HCT116 (cell line): ENCODE data around the gene CYP3A7. TPM values are rescaled to one million over a fixed set of nuclear protein-coding genes. Genes with fewer than 3 reads are reported as not detected.

Experiments
- ATAC-seq: fragments of 200-7000 bp; cut with Tn5 transposase; 2 replicates; pipeline ENCODE4 v1.9.1; 2020; ENCODE audit warnings: mild to moderate bottlenecking, moderate library complexity
- BruUV-seq: library from RNA; stranded (reverse); fragments of 400-500 nt; replicated peaks from 2 replicates; lab custom pipeline; 2021; lab: Mats Ljungman, UMichigan
- CTCF ChIA-PET: fragments of 300-600 bp; sonication (Branson Sonifier 250); formaldehyde crosslinking; loops from one replicate; lab custom pipeline; 2021; ENCODE audit warnings: antibody characterized with exemption; lab: Charles Lee
- POLR2A ChIA-PET: fragments of 300-600, 350-600 bp; sonication (Branson Sonifier 250); formaldehyde crosslinking; loops from one replicate; lab custom pipeline; 2021; ENCODE audit warnings: antibody characterized with exemption; lab: Charles Lee
- RAD21 ChIA-PET, 2 experiments: fragments of 300-600 bp; sonication (Branson Sonifier 250); formaldehyde crosslinking; loops; one replicate each; lab custom pipeline; 2023; ENCODE audit warnings: low total read pairs in 2 of 2; ENCODE audit not compliant: uncharacterized antibody in 2 of 2, unreplicated experiment in 2 of 2, low non-redundant PET in 1 of 2; lab: Charles Lee
- DNase-seq: peaks from one replicate; pipeline ENCODE4 v3.0.0-alpha.2; 2010; ENCODE audit warnings: low read depth, low spot score
- H2AFZ ChIP-seq: fragments of 200-600 bp; shearing (Covaris generic), sonication (generic); 2 replicates; pipeline ENCODE4 v1.6.1; 2017; ENCODE audit warnings: low read depth, mixed run types, mixed read lengths, antibody characterized with exemption, low read length; ENCODE audit not compliant: poor library complexity, severe bottlenecking
- H3K27ac ChIP-seq: 2 replicates; pipeline ENCODE4 v1.5.1; 2012; ENCODE audit warnings: low read depth, low read length
- H3K27me3 ChIP-seq: fragments of 200-600 bp; sonication (generic); 2 replicates; pipeline ENCODE4 v1.6.1; 2016; ENCODE audit warnings: mixed run types, low read length, mixed read lengths; ENCODE audit not compliant: insufficient read depth
- H3K36me3 ChIP-seq, 2 experiments: fragments of 200-500 bp in 1 of 2; fragments of 200-600 bp in 1 of 2; sonication (Bioruptor generic) in 1 of 2; sonication (generic) in 1 of 2; 2 replicates each; pipeline versions ENCODE4 v1.5.1 to v1.6.1; 2014 to 2016; ENCODE audit warnings: low read length in 2 of 2, inconsistent platforms in 1 of 2, mixed read lengths in 1 of 2, mixed run types in 1 of 2; ENCODE audit not compliant: insufficient read depth in 2 of 2, control insufficient read depth in 1 of 2
- H3K4me1 ChIP-seq, 2 experiments: fragments of 200-600 bp in 1 of 2; sonication (generic) in 1 of 2; 2 replicates each; pipeline versions ENCODE4 v1.5.1 to v1.6.1; 2012 to 2017; ENCODE audit warnings: low read length in 2 of 2, inconsistent platforms in 1 of 2, mild to moderate bottlenecking in 1 of 2, mixed read lengths in 1 of 2, mixed run types in 1 of 2, moderate library complexity in 1 of 2; ENCODE audit not compliant: insufficient read depth in 2 of 2, control insufficient read depth in 1 of 2
- H3K4me2 ChIP-seq: fragments of 200-600 bp; sonication (generic); 2 replicates; pipeline ENCODE4 v1.6.1; 2017; ENCODE audit warnings: mixed run types, low read length, mixed read lengths
- H3K4me3 ChIP-seq, 2 experiments: fragments of 200-600 bp in 1 of 2; sonication (generic) in 1 of 2; replicated peaks in 1 of 2; 2 replicates each; pipeline ENCODE4 v1.5.1; 2011 to 2016; ENCODE audit warnings: low read length in 2 of 2, control low read depth in 1 of 2, low read depth in 1 of 2, mild to moderate bottlenecking in 1 of 2, mixed read lengths in 1 of 2, mixed run types in 1 of 2
- H3K79me2 ChIP-seq: fragments of 200-600 bp; sonication (generic); 2 replicates; pipeline ENCODE4 v1.6.1; 2017; ENCODE audit warnings: mild to moderate bottlenecking, mixed run types, low read length, moderate library complexity, mixed read lengths; ENCODE audit not compliant: insufficient read depth
- H3K9ac ChIP-seq: fragments of 200-600 bp; sonication (generic); 2 replicates; pipeline ENCODE4 v1.6.1; 2016; ENCODE audit warnings: low read length, mixed read lengths
- H3K9me2 ChIP-seq: fragments of 200-600 bp; sonication (generic), shearing (Covaris generic); 2 replicates; pipeline ENCODE4 v1.6.1; 2017; ENCODE audit warnings: mixed run types, mild to moderate bottlenecking, moderate library complexity; ENCODE audit not compliant: insufficient read depth
- H3K9me3 ChIP-seq, 2 experiments: fragments of 200-500 bp in 1 of 2; fragments of 200-600 bp in 1 of 2; sonication (Bioruptor generic) in 1 of 2; sonication (generic) in 1 of 2; 2 replicates each; pipeline ENCODE4 v1.6.1; 2014 to 2017; ENCODE audit warnings: low read length in 2 of 2, mixed read lengths in 2 of 2, inconsistent platforms in 1 of 2, low read depth in 1 of 2, mild to moderate bottlenecking in 1 of 2, mixed run types in 1 of 2, moderate library complexity in 1 of 2; ENCODE audit not compliant: control insufficient read depth in 1 of 2, insufficient read depth in 1 of 2
- H4K20me1 ChIP-seq: fragments of 200-600 bp; sonication (generic), shearing (Covaris generic); 2 replicates; pipeline ENCODE4 v1.6.1; 2017; ENCODE audit warnings: mixed run types, mild to moderate bottlenecking, moderate library complexity; ENCODE audit not compliant: insufficient read depth
- ATF3 ChIP-seq: IDR thresholded peaks from 2 replicates; pipeline ENCODE4 v1.6.1; 2012
- CBX3 ChIP-seq: IDR thresholded peaks from 2 replicates; pipeline ENCODE4 v1.6.1; 2012; ENCODE audit warnings: low read depth
- EGR1 ChIP-seq: IDR thresholded peaks from 2 replicates; pipeline ENCODE4 v1.6.1; 2012; ENCODE audit warnings: low read depth
- POLR2A ChIP-seq: IDR thresholded peaks from 2 replicates; pipeline ENCODE4 v1.7.0; 2011; ENCODE audit warnings: borderline replicate concordance; ENCODE audit not compliant: insufficient read depth, insufficient read length; ENCODE audit errors: extremely low read depth
- POLR2AphosphoS5 ChIP-seq: IDR thresholded peaks from 2 replicates; pipeline ENCODE4 v1.6.1; 2011; ENCODE audit warnings: mild to moderate bottlenecking, low read depth, low read length, moderate library complexity
- REST ChIP-seq: IDR thresholded peaks from 2 replicates; pipeline ENCODE4 v1.6.1; 2012; ENCODE audit warnings: low read depth
- YY1 ChIP-seq: IDR thresholded peaks from 2 replicates; pipeline ENCODE4 v1.6.1; 2011; ENCODE audit warnings: low read length, low read depth, moderate library complexity, mild to moderate bottlenecking; ENCODE audit not compliant: insufficient replicate concordance; ENCODE audit errors: extremely low read depth
- ZNF274 ChIP-seq: fragments of 200-500 bp; sonication (Bioruptor generic); IDR thresholded peaks from 2 replicates; pipeline ENCODE4 v1.6.1; 2014; ENCODE audit warnings: mild to moderate bottlenecking, low read depth, low read length, inconsistent platforms
- intact Hi-C: fragments of 100-400 bp; cut with micrococcal nuclease; formaldehyde crosslinking; loops from 2 replicates; pipeline ENCODE4 v1.10.0; 2022
- total RNA-seq: library from RNA; stranded (reverse); gene quantifications from one replicate; pipeline ENCODE4 v1.2.1, GENCODE V29; 2021; ENCODE audit not compliant: unreplicated experiment

CYP3A7 gene
- total RNA-seq, 1 experiment from 2014 or later: not detected

- POLR2A ChIA-PET: no interaction called here
- no peak for TF ChIP-seq YY1
- TF ChIP-seq POLR2AphosphoS5: no peak
- no peak for TF ChIP-seq ZNF274
- Histone ChIP-seq H3K36me3 (no peaks in the 10 kb centered on the region), H3K27me3 (peaks cover 22% of the 10 kb centered on the region), H3K9me2 (no peaks in the 10 kb centered on the region), H2AFZ (no peak overlapping the region), H3K9ac (no peak overlapping the region), H3K4me1 (no peaks in the 10 kb centered on the region), H3K27ac (no peak overlapping the region), H4K20me1 (no peaks in the 10 kb centered on the region), H3K9me3 (no peaks in the 10 kb centered on the region), H3K4me2 (no peak overlapping the region), H3K4me3 (no peak overlapping the region), H3K79me2 (no peaks in the 10 kb centered on the region)
- CTCF ChIA-PET: no interaction called here
- ATAC-seq (no peak), DNase-seq (no peak)
- intact Hi-C loops: no loop called here
- BruUV-seq: no TSS peak
- RAD21 ChIA-PET: no interaction called here
Measured at GRCh38 chr7:99782012-99782953, 47.3 kb upstream of the CYP3A7 start.

- intact Hi-C loops: no loop called here
- Histone ChIP-seq H3K36me3 (no peaks in the 10 kb centered on the region), H3K9ac (no peak overlapping the region), H3K9me2 (no peaks in the 10 kb centered on the region), H3K79me2 (no peaks in the 10 kb centered on the region), H4K20me1 (no peaks in the 10 kb centered on the region), H3K27me3 (peaks cover 14% of the 10 kb centered on the region), H2AFZ (no peak overlapping the region), H3K4me1 (no peaks in the 10 kb centered on the region), H3K27ac (no peak overlapping the region), H3K4me2 (no peak overlapping the region), H3K4me3 (no peak overlapping the region), H3K9me3 (no peaks in the 10 kb centered on the region)
- DNase-seq: no peak
- no TSS peak for BruUV-seq
- ChIA-PET POLR2A (no interaction called here), CTCF (no interaction called here), RAD21 (no interaction called here)
- no peak for ATAC-seq
- no peak for TF ChIP-seq REST
- no peak for TF ChIP-seq POLR2A
- TF ChIP-seq CBX3: no peak
- no peak for TF ChIP-seq ATF3
- no peak for TF ChIP-seq EGR1
- TF ChIP-seq POLR2AphosphoS5: no peak
Measured at GRCh38 chr7:99780588-99780987, 45.6 kb upstream of the CYP3A7 start.
